MM.1S (cell line): ENCODE results near the gene ADAR.

Source experiments
- DNase-seq: peaks from one replicate; pipeline ENCODE4 v3.0.0-alpha.2; 2015
- H2AFZ ChIP-seq: fragments of 300-600 bp; sonication (generic); 2 replicates; pipeline ENCODE4 v1.6.0; 2016; ENCODE audit warnings: antibody characterized with exemption, low read length
- H3F3A ChIP-seq: fragments of 300-600 bp; sonication (generic); 2 replicates; pipeline ENCODE4 v1.6.1; 2016; ENCODE audit warnings: mild to moderate bottlenecking, antibody characterized with exemption, low read length, moderate library complexity, mixed read lengths; ENCODE audit not compliant: insufficient read depth
- H3K27ac ChIP-seq: fragments of 300-600 bp; sonication (generic); 2 replicates; pipeline ENCODE4 v1.5.1; 2016; ENCODE audit warnings: mild to moderate bottlenecking, low read length
- H3K27me3 ChIP-seq: fragments of 300-600 bp; sonication (generic); replicated peaks from 2 replicates; pipeline ENCODE4 v1.6.0; 2016; ENCODE audit warnings: low read length; ENCODE audit not compliant: insufficient read depth
- H3K36me3 ChIP-seq: fragments of 300-600 bp; sonication (generic); replicated peaks from 2 replicates; pipeline ENCODE4 v1.6.1; 2016; ENCODE audit warnings: mild to moderate bottlenecking, low read length, mixed read lengths; ENCODE audit not compliant: insufficient read depth
- H3K4me1 ChIP-seq: fragments of 300-600 bp; sonication (generic); 2 replicates; pipeline ENCODE4 v1.6.1; 2016; ENCODE audit warnings: low read length, mixed read lengths
- H3K4me2 ChIP-seq: fragments of 300-600 bp; sonication (generic); 2 replicates; pipeline ENCODE4 v1.6.0; 2016; ENCODE audit warnings: low read depth, low read length
- H3K4me3 ChIP-seq: fragments of 300-600 bp; sonication (generic); 2 replicates; pipeline ENCODE4 v1.5.1; 2016; ENCODE audit warnings: low read length, mixed read lengths
- H3K79me2 ChIP-seq: fragments of 300-600 bp; sonication (generic); 2 replicates; pipeline ENCODE4 v1.6.1; 2016; ENCODE audit warnings: mixed run types, low read length, mixed read lengths
- H3K9ac ChIP-seq: fragments of 300-600 bp; sonication (generic); 2 replicates; pipeline ENCODE4 v1.6.1; 2016; ENCODE audit warnings: low read length, mixed read lengths
- H3K9me2 ChIP-seq: fragments of 300-600 bp; sonication (generic); replicated peaks from 2 replicates; pipeline ENCODE4 v1.6.1; 2016; ENCODE audit warnings: mild to moderate bottlenecking, low read length, mixed read lengths; ENCODE audit not compliant: insufficient read depth
- H3K9me3 ChIP-seq: fragments of 300-600 bp; sonication (generic); replicated peaks from 2 replicates; pipeline ENCODE4 v1.6.1; 2016; ENCODE audit warnings: mild to moderate bottlenecking, low read length, mixed read lengths; ENCODE audit not compliant: insufficient read depth
- H4K20me1 ChIP-seq: fragments of 300-600 bp; sonication (generic); 2 replicates; pipeline ENCODE4 v1.6.1; 2016; ENCODE audit warnings: mild to moderate bottlenecking, low read length, moderate library complexity, mixed read lengths; ENCODE audit not compliant: insufficient read depth
- EZH2 ChIP-seq: fragments of 300-600 bp; sonication (generic); optimal IDR thresholded peaks from 2 replicates; pipeline ENCODE3; 2017; ENCODE audit warnings: low read depth, mild to moderate bottlenecking, antibody characterized with exemption, low read length, mixed read lengths
- EZH2phosphoT487 ChIP-seq: fragments of 300-600 bp; sonication (generic); IDR thresholded peaks from 2 replicates; pipeline ENCODE4 v1.6.1; 2018; ENCODE audit warnings: antibody characterized with exemption, low read length
- TF ChIP-seq, protein P1 (sequence below): fragments of 300-600 bp; sonication (generic); IDR thresholded peaks from 2 replicates; pipeline ENCODE4 v1.5.1; 2016; ENCODE audit warnings: antibody characterized with exemption, low read length, mixed read lengths

ADAR gene

DNA sequence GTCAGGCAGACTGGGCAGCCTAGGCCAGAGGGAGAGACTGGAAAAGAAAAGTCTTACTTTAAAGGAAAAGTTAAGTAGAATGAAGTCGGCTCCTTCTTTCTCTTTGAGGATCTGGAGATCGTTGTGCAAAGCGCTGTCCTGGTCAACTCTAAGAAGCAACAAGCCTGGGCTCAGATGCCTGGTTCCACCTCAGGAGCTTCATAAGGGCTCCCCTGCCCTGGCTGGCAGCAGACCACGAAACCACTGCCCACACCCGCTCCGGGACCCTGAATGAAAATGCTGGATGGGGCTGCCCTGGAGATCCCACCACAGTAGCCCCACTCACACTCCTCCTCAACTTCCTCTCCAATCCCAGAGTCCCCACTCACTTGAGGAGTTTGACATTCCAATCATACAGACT, 56.0 kb downstream of the ADAR start:
- H3K4me1 ChIP-seq: peaks cover 26% of the 10 kb centered on the region

DNA sequence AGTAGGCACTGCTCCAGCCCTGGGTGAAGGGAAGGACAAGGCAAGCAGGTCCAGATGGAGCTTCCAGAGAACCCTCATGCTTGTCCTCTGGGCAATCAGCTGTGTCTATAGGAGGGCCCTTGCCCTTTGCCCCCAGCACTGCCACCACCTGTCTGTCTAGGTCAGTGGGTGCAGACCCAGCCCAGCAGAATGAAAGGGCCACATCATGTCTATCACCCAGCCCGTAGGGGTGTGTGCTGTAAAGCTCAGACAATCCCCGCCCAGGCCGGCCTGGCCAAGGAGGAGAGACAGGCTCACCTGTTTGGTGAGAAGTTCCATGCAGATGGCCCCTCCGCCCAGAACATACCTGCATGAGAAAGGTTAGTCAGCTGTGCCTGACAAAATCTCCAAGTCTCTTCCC, 56.5 kb downstream of the ADAR start:
- H3K27me3 ChIP-seq: no peaks in the 10 kb centered on the region
- 0 out of 2 replicates have a peak, but pooled peaks cover 10% of the 10 kb centered on the region for H4K20me1 ChIP-seq
- no peaks in the 10 kb centered on the region for H3K9me3 ChIP-seq
- H3K36me3 ChIP-seq: peaks cover 42% of the 10 kb centered on the region
- no peak for DNase-seq
- no peaks in the 10 kb centered on the region for H3K9me2 ChIP-seq
- peaks cover 26% of the 10 kb centered on the region for H3K79me2 ChIP-seq
- TF ChIP-seq, protein P1, sequence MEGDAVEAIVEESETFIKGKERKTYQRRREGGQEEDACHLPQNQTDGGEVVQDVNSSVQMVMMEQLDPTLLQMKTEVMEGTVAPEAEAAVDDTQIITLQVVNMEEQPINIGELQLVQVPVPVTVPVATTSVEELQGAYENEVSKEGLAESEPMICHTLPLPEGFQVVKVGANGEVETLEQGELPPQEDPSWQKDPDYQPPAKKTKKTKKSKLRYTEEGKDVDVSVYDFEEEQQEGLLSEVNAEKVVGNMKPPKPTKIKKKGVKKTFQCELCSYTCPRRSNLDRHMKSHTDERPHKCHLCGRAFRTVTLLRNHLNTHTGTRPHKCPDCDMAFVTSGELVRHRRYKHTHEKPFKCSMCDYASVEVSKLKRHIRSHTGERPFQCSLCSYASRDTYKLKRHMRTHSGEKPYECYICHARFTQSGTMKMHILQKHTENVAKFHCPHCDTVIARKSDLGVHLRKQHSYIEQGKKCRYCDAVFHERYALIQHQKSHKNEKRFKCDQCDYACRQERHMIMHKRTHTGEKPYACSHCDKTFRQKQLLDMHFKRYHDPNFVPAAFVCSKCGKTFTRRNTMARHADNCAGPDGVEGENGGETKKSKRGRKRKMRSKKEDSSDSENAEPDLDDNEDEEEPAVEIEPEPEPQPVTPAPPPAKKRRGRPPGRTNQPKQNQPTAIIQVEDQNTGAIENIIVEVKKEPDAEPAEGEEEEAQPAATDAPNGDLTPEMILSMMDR: no peak
- TF ChIP-seq EZH2: no peak
- no peak overlapping the region; the same call in 1 of the 2 replicates for H3K27ac ChIP-seq
- H3F3A ChIP-seq: peaks cover 10% of the 10 kb centered on the region; the same call in 1 of the 2 replicates
- H3K4me1 ChIP-seq: peaks cover 21% of the 10 kb centered on the region
- no peak overlapping the region for H3K9ac ChIP-seq
- no peak overlapping the region for H3K4me3 ChIP-seq
- peak overlapping the region; percentile 22; the same call in 1 of the 2 replicates for H3K4me2 ChIP-seq
- H2AFZ ChIP-seq: no peak overlapping the region

More for the DNA sequence above, 56.0 kb downstream of the ADAR start:
- Histone ChIP-seq H3K27me3 (no peaks in the 10 kb centered on the region), H3K79me2 (peaks cover 31% of the 10 kb centered on the region), H3K9me2 (no peaks in the 10 kb centered on the region), H4K20me1 (0 out of 2 replicates have a peak, but pooled peaks cover 15% of the 10 kb centered on the region), H3K4me2 (no peak overlapping the region), H3K4me3 (no peak overlapping the region), H3F3A (peaks cover 10% of the 10 kb centered on the region; the same call in 1 of the 2 replicates), H3K27ac (no peak overlapping the region), H2AFZ (no peak overlapping the region), H3K36me3 (peaks cover 42% of the 10 kb centered on the region), H3K9ac (no peak overlapping the region), H3K9me3 (no peaks in the 10 kb centered on the region)
- DNase-seq: no peak
- TF ChIP-seq, protein P1: no peak
- TF ChIP-seq EZH2: no peak
- TF ChIP-seq EZH2phosphoT487: no peak

DNA sequence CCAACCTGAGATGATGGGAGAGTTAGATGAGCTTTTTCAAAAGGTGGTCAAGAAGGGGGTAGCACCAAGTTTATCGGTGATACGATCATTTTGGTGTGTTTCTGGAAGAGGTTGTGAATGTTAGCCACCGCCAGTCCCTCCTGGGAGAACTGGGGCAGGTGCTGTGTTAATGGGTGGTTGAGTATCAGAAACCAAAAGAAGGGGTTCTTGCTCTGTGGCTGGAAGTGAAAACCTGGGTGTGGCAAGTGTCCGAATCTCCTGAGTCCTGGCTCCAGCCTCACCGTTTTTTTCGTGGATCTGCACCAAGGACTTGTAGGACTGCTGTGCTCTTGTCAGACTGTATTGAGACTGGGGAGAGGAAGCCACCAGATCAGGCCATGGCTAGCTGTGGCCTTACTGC, 57.3 kb downstream of the ADAR start:
- 0 out of 2 replicates have a peak, but pooled peaks cover 5% of the 10 kb centered on the region for H4K20me1 ChIP-seq
- peaks cover 19% of the 10 kb centered on the region for H3K4me1 ChIP-seq
- peak; percentile 36 for DNase-seq
- H3K27me3 ChIP-seq: no peaks in the 10 kb centered on the region
- peaks cover 10% of the 10 kb centered on the region; the same call in 1 of the 2 replicates for H3F3A ChIP-seq
- H3K4me2 ChIP-seq: peak overlapping the region; percentile 22; the same call in 1 of the 2 replicates
- H3K27ac ChIP-seq: no peak overlapping the region
- H3K9ac ChIP-seq: no peak overlapping the region
- no peak overlapping the region for H2AFZ ChIP-seq
- H3K36me3 ChIP-seq: peaks cover 42% of the 10 kb centered on the region
- TF ChIP-seq EZH2phosphoT487 (no peak), EZH2 (no peak)
- TF ChIP-seq, protein P1: no peak
- H3K79me2 ChIP-seq: peaks cover 17% of the 10 kb centered on the region
- no peaks in the 10 kb centered on the region for H3K9me2 ChIP-seq
- H3K9me3 ChIP-seq: no peaks in the 10 kb centered on the region
- H3K4me3 ChIP-seq: no peak overlapping the region
